Karpas-422 (cell line): ENCODE measurements around the gene HCFC2. TPM values are rescaled to one million over a fixed set of nuclear protein-coding genes. Genes with fewer than 3 reads are reported as not detected.
A peak's percentile ranks its signal among the peaks of the same experiment; 100 is the strongest.

Experiments
- DNase-seq: peaks from one replicate; pipeline ENCODE4 v3.0.0-alpha.2; 2015
- H2AFZ ChIP-seq: fragments of 200-600 bp; sonication (generic); 2 replicates; pipeline ENCODE4 v1.6.1; 2014; ENCODE audit warnings: antibody characterized with exemption, low read length, mixed read lengths
- H3K27ac ChIP-seq: fragments of 200-600 bp; sonication (generic); 2 replicates; pipeline ENCODE4 v1.5.1; 2014; ENCODE audit warnings: mild to moderate bottlenecking, low read length, moderate library complexity
- H3K27me3 ChIP-seq: fragments of 200-600 bp; sonication (generic); 2 replicates; pipeline ENCODE4 v1.6.1; 2014; ENCODE audit warnings: low read length, mixed read lengths
- H3K36me3 ChIP-seq: fragments of 200-600 bp; sonication (generic); 2 replicates; pipeline ENCODE4 v1.6.1; 2014; ENCODE audit warnings: low read length, mixed read lengths; ENCODE audit not compliant: insufficient read depth
- H3K4me1 ChIP-seq: fragments of 200-600 bp; sonication (generic); 2 replicates; pipeline ENCODE4 v1.6.1; 2014; ENCODE audit warnings: mild to moderate bottlenecking, low read length, mixed read lengths
- H3K4me2 ChIP-seq: fragments of 200-600 bp; sonication (generic); 2 replicates; pipeline ENCODE4 v1.6.1; 2014; ENCODE audit warnings: low read length, low read depth, mild to moderate bottlenecking; ENCODE audit not compliant: poor library complexity, severe bottlenecking
- H3K4me3 ChIP-seq: fragments of 200-600 bp; sonication (generic); 2 replicates; pipeline ENCODE4 v1.5.1; 2014; ENCODE audit warnings: mild to moderate bottlenecking, antibody characterized with exemption, low read length, mixed read lengths
- H3K79me2 ChIP-seq: fragments of 200-600 bp; sonication (generic); 2 replicates; pipeline ENCODE4 v1.6.1; 2014; ENCODE audit warnings: mild to moderate bottlenecking, low read length, mixed read lengths
- H3K9ac ChIP-seq: fragments of 200-600 bp; sonication (generic); 2 replicates; pipeline ENCODE4 v1.6.0; 2014; ENCODE audit warnings: low read length
- H3K9me2 ChIP-seq: fragments of 200-600 bp; sonication (generic), shearing (Covaris generic); replicated peaks from 2 replicates; pipeline ENCODE4 v1.6.0; 2014; ENCODE audit warnings: mild to moderate bottlenecking, low read length, moderate library complexity; ENCODE audit not compliant: insufficient read depth
- H3K9me3 ChIP-seq: fragments of 300-700, 200-600 bp; sonication (generic); 2 replicates; pipeline ENCODE4 v1.6.1; 2014; ENCODE audit warnings: low read length, mixed read lengths
- H4K20me1 ChIP-seq: fragments of 200-600 bp; sonication (generic); 2 replicates; pipeline ENCODE4 v1.6.1; 2014; ENCODE audit warnings: mild to moderate bottlenecking, antibody characterized with exemption, low read length, low read depth; ENCODE audit not compliant: insufficient read depth
- total RNA-seq: library from RNA; depleted of rRNA; stranded (reverse); fragments of >200 nt; shearing (Covaris generic); gene quantifications from 2 replicates; pipeline ENCODE4 v1.2.3, GENCODE V29; 2014; ENCODE audit warnings: low replicate concordance

The HCFC2 gene
- total RNA-seq, 1 experiment from 2014 or later = 17.2 TPM

DNA sequence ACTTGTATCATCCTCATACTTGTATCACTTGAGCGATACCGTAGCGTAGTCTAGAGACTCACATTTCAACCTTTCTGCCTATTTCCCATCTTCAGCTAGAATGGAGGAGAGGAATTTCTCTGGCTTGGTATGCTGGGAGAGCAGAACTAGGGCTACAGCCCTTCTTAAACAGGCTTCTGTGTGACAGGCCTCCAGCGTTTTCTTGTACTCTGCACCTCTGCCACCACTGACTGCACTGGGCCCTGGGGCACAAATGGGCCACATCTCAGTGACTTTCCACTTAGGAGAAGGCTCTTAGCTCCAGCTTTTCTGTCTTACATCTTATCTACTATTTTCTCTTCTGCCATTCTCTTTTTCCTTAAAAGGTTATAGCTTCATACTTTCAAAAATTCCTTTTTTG is 26.8 kb downstream of the HCFC2 start:
- Histone ChIP-seq H3K27ac (no peak overlapping the region), H3K27me3 (no peaks in the 10 kb centered on the region), H3K36me3 (peaks cover 9% of the 10 kb centered on the region; the same call in 1 of the 2 replicates), H3K4me3 (no peak overlapping the region), H3K9ac (no peak overlapping the region), H3K9me2 (no peaks in the 10 kb centered on the region), H3K4me1 (no peaks in the 10 kb centered on the region), H3K9me3 (no peaks in the 10 kb centered on the region), H3K79me2 (no peaks in the 10 kb centered on the region), H2AFZ (no peak overlapping the region), H3K4me2 (no peak overlapping the region), H4K20me1 (no peaks in the 10 kb centered on the region)
- DNase-seq = no peak

DNA sequence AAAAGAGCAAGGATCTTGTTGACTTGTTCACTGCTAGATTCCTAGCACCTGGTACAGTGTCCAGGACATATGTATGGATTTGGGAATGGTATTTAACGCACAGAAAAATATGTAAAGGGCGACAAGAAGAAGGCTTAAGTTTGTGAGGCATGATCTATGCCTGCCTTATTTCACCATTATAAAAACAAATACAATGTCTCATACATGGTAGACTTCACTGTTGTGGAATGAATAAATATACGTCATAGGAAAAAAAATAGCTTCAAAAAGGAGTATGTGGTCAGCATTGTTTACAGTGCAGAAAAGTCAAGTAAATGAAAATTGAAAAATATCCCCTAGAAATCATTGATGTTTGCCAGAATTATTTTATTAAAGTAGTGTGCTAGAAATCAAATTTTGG is 30.0 kb downstream of the HCFC2 start:
- H3K4me2 ChIP-seq = no peak overlapping the region
- H3K79me2 ChIP-seq = no peaks in the 10 kb centered on the region
- H3K27me3 ChIP-seq = no peaks in the 10 kb centered on the region
- no peak overlapping the region for H3K27ac ChIP-seq
- H4K20me1 ChIP-seq = no peaks in the 10 kb centered on the region
- H3K4me3 ChIP-seq = no peak overlapping the region
- no peak for DNase-seq
- peaks cover 24% of the 10 kb centered on the region; the same call in 1 of the 2 replicates for H3K36me3 ChIP-seq
- H3K4me1 ChIP-seq = no peaks in the 10 kb centered on the region
- H2AFZ ChIP-seq = no peak overlapping the region
- H3K9me3 ChIP-seq = no peaks in the 10 kb centered on the region
- no peak overlapping the region for H3K9ac ChIP-seq
- H3K9me2 ChIP-seq = no peaks in the 10 kb centered on the region

DNA sequence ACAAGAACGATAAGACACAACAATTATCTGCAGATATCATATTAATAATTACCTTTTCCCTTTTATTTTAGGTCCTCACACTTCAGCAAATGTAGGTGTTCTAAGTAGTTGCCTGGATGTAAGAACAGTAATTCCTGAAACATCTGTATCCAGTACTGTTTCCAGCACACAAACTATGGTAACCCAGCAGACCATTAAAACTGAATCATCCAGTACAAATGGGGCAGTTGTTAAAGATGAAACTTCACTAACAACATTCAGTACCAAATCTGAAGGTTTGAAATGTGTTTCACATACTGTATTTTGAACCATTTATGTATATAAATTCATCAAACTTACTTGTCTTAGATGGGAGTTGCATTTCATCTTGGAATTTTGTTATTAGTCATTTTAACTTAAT is 31.0 kb downstream of the HCFC2 start:
- Histone ChIP-seq H3K27me3 (no peaks in the 10 kb centered on the region), H3K4me3 (no peak overlapping the region), H3K79me2 (no peaks in the 10 kb centered on the region), H3K9me3 (no peaks in the 10 kb centered on the region), H3K4me2 (no peak overlapping the region), H3K36me3 (peaks cover 24% of the 10 kb centered on the region; the same call in 1 of the 2 replicates), H3K4me1 (no peaks in the 10 kb centered on the region), H3K27ac (no peak overlapping the region), H4K20me1 (no peaks in the 10 kb centered on the region), H2AFZ (no peak overlapping the region), H3K9ac (no peak overlapping the region), H3K9me2 (no peaks in the 10 kb centered on the region)
- no peak for DNase-seq

DNA sequence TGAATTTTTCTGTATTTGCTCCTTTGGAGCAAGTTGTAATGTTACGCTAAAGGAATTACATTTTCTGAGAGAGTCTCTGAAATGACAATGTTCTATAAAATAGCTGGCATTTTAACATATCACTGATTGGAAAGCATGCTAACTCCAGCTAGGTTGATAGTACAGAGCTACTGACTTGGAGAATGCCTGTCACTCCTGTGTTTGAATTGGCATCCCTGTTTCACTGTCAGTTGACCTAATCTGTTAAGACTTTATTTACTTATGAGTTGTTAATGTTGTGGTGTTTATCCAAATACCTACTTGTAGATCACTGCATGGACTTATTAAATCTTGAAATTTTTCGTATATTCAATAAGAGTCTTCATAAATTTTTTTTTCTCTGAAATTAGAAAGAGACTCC is 33.6 kb downstream of the HCFC2 start:
- Histone ChIP-seq H3K27ac (no peak overlapping the region), H3K79me2 (no peaks in the 10 kb centered on the region), H4K20me1 (no peaks in the 10 kb centered on the region), H3K27me3 (no peaks in the 10 kb centered on the region), H3K9ac (no peak overlapping the region), H3K9me3 (no peaks in the 10 kb centered on the region), H3K4me1 (no peaks in the 10 kb centered on the region), H3K4me2 (no peak overlapping the region), H3K9me2 (no peaks in the 10 kb centered on the region), H2AFZ (no peak overlapping the region), H3K4me3 (no peak overlapping the region), H3K36me3 (peaks cover 24% of the 10 kb centered on the region; the same call in 1 of the 2 replicates)
- no peak for DNase-seq

DNA sequence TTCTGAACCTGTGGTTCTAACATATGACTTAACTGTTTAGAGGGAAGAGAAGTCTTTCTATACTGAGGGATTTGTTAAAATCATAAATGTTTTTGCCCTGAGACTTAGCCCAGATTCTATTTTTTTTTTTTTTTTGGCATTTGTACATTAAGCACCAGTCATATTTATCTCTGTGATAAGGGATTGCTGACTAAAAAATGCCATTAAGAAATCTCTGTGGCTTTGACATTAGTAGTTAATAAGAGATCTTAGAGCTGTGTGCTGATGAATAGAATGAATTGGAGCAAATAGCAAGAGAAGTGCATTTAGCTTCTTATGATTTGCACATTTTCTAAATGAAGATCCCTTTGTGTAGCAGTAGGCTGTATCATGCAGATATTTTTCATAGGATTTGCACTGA is 41.1 kb downstream of the HCFC2 start:
- no peak overlapping the region for H3K4me2 ChIP-seq
- no peak overlapping the region for H3K9ac ChIP-seq
- no peaks in the 10 kb centered on the region for H3K27me3 ChIP-seq
- no peaks in the 10 kb centered on the region for H3K9me3 ChIP-seq
- H3K9me2 ChIP-seq = no peaks in the 10 kb centered on the region
- peaks cover 34% of the 10 kb centered on the region for H3K4me1 ChIP-seq
- no peaks in the 10 kb centered on the region for H3K79me2 ChIP-seq
- no peaks in the 10 kb centered on the region for H3K36me3 ChIP-seq
- H2AFZ ChIP-seq = no peak overlapping the region
- H4K20me1 ChIP-seq = no peaks in the 10 kb centered on the region
- no peak for DNase-seq
- no peak overlapping the region for H3K27ac ChIP-seq
- H3K4me3 ChIP-seq = no peak overlapping the region

DNA sequence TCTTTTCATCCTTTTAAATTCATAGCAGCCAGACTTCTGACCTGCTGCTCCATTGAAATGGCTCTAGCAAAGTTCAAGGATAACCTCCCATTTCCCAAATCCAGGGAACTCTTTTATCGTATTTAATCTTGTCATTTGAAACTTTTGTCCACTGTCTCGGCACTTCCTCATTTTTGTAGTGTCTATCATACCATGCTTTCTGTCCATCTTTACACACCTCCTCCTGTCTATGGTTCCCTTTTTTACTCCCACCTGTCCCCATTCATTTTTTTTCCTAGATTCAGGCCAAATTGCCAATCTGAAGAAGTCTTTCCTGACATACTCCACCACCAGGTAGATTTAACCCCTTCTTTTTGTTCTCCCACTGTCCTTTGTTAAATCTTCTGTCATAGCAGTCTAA is 42.6 kb downstream of the HCFC2 start:
- no peak overlapping the region for H2AFZ ChIP-seq
- H3K27ac ChIP-seq = no peak overlapping the region
- H4K20me1 ChIP-seq = no peaks in the 10 kb centered on the region
- H3K9me3 ChIP-seq = no peaks in the 10 kb centered on the region
- DNase-seq = peak; percentile 45
- no peaks in the 10 kb centered on the region for H3K79me2 ChIP-seq
- no peak overlapping the region for H3K4me3 ChIP-seq
- H3K4me2 ChIP-seq = no peak overlapping the region
- peaks cover 42% of the 10 kb centered on the region for H3K4me1 ChIP-seq
- H3K36me3 ChIP-seq = no peaks in the 10 kb centered on the region
- no peaks in the 10 kb centered on the region for H3K9me2 ChIP-seq
- no peak overlapping the region for H3K9ac ChIP-seq
- H3K27me3 ChIP-seq = no peaks in the 10 kb centered on the region

DNA sequence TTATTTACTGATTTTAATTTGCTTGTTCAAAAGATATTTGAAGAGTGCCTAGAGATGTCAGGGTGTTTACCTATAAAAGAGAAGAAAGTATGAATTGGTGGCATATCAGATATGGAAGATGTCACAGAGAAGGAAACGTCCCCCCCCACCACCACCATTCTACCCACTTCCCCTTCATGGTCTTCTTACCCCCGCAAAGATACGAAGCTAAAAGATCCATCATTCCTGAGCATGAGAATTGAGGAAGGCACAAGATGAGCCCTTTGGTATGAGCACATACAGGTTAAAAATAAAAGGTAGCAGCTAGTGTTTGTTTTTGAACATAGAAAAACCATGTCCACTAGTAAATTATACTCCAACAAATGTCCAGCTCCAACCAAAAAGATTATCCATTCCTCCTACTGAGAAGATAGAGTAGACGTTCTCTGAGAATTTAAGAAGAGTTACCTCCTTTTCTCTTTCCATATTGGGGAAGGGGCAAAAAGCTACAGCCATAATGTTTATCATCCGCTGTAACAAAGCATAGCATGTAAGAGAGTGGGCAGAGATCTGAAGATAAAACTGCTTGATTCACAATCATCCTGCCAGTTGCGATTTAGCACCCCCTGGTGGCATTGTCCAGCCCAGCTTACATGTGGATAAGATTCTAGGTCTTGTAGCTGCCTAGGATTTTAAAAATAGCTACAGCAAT is 44.6 kb downstream of the HCFC2 start:
- Histone ChIP-seq H3K27ac (no peak overlapping the region), H3K4me3 (no peak overlapping the region), H3K79me2 (no peaks in the 10 kb centered on the region), H3K36me3 (no peaks in the 10 kb centered on the region), H3K9me2 (no peaks in the 10 kb centered on the region), H2AFZ (no peak overlapping the region), H4K20me1 (no peaks in the 10 kb centered on the region), H3K27me3 (no peaks in the 10 kb centered on the region), H3K9ac (no peak overlapping the region), H3K4me1 (peaks cover 44% of the 10 kb centered on the region), H3K4me2 (no peak overlapping the region), H3K9me3 (no peaks in the 10 kb centered on the region)
- DNase-seq = peak; percentile 94

DNA sequence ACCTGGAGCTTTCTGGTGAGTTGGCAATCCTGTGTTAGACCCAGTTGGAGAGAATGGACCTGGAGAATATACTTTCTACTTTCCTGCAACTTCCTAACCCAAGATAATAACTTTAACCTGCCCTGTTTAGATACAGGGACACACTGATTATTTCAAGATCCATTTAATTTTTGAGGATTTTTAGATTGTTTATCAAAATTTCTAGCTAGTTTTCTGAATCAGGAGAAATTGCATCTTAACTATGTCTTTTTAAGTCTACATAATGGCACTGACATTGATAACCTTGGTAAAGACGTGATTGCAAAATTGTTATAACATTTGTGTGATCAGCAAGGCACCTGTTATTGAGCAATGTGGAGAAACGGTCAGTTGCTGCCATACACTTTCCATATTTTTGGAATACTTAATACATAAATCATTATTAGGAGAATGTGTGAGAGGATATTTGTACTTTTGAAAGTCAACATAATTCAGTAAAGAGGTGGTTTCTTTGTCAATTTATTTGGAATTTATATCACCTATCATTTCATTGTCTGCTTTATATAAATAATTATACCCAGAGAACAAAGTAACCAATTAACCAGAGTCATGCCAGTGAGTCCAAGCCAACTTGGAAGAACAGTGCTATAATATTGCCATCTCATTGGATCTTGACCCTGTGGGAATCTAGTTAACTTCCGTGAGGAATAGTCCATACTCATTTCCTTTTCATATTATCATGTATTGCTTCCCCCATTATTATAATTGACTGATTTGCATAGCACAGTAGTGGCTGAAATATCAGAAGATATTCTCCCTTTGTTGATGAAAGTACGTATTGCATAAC is 45.3 kb downstream of the HCFC2 start:
- Histone ChIP-seq H3K27ac (no peak overlapping the region), H3K9me2 (no peaks in the 10 kb centered on the region), H2AFZ (no peak overlapping the region), H3K4me2 (peak overlapping the region; percentile 8), H3K9me3 (no peaks in the 10 kb centered on the region), H3K36me3 (peaks cover 5% of the 10 kb centered on the region; the same call in 1 of the 2 replicates), H3K9ac (no peak overlapping the region), H3K27me3 (no peaks in the 10 kb centered on the region), H4K20me1 (no peaks in the 10 kb centered on the region), H3K79me2 (no peaks in the 10 kb centered on the region), H3K4me1 (peaks cover 39% of the 10 kb centered on the region), H3K4me3 (no peak overlapping the region)
- DNase-seq = no peak
